Measurements from ENCODE around the gene DOCK6. TPM values are rescaled to one million over a fixed set of nuclear protein-coding genes. Genes with fewer than 3 reads are reported as not detected.

DOCK6 gene
- total and polyA plus RNA-seq, 2 of the 13 experiments (the other 11 are each of a cell fraction or from before 2014, with no cell fraction given): 5.4 to 38.1 TPM

GRCh38 chr19:11293433-11294389 lies 31.4 kb upstream of the DOCK6 start (continued):
- 0 out of 2 replicates have a peak, but pooled peaks have one; percentile 32 for TF ChIP-seq ZNF713 (CRISPR knock-in tag; IDR thresholded peaks at IDR 0.05)
- 0 out of 2 replicates have a peak, but pooled peaks have one; percentile 39 for TF ChIP-seq GFI1 (CRISPR knock-in tag; IDR thresholded peaks at IDR 0.05; ENCODE audit: borderline replicate concordance)

- no TSS peak for BruUV-seq (replicated peaks)
- Histone ChIP-seq H3K9me3 (ENCODE audit: low read length) (no peaks in the 10 kb centered on the region), H2AFZ (ENCODE audit: low read length) (no peak overlapping the region), H3K4me3 (replicated peaks in 1 of 3; ENCODE audit: insufficient read depth in 1 of 3, low read depth in 2 of 3, low read length in 3 of 3) (no peak overlapping the region), H3K4me2 (ENCODE audit: low read depth, low read length) (no peak overlapping the region), H3K79me2 (ENCODE audit: insufficient read depth, low read length) (no peaks in the 10 kb centered on the region), H4K20me1 (ENCODE audit: insufficient read depth, low read length) (no peaks in the 10 kb centered on the region), H3K4me1 (ENCODE audit: insufficient read depth, low read length) (peaks cover 51% of the 10 kb centered on the region), H3K27ac (ENCODE audit: extremely low read length, insufficient read depth, low read length) (no peak overlapping the region), H3K9ac (ENCODE audit: insufficient read depth, low read depth, low read length) (no peak overlapping the region), H3K27me3 (ENCODE audit: control insufficient read depth in 1 of 2, insufficient read depth in 2 of 2, low read length in 2 of 2) (peaks cover 0 to 7% of the 10 kb centered on the region in 2 experiments; a peak in 1 of 5 replicates), H3K36me3 (replicated peaks in 1 of 2; ENCODE audit: control insufficient read depth in 1 of 2, insufficient read depth in 2 of 2, low read length in 2 of 2) (no peaks in the 10 kb centered on the region)
- no peak for TF ChIP-seq ZNF513 (CRISPR knock-in tag; conservative IDR thresholded peaks at IDR 0.05)
- peak; percentile 91 for TF ChIP-seq ATF7 (IDR thresholded peaks at IDR 0.05)
- no peak for TF ChIP-seq ATF7 (CRISPR knock-in tag; IDR thresholded peaks at IDR 0.05)
- TF ChIP-seq CREB1 (IDR thresholded peaks at IDR 0.05): peak; percentile 90
- no peak for TF ChIP-seq CREB1 (CRISPR knock-in tag; IDR thresholded peaks at IDR 0.05)
- WGBS (ENCODE audit: low lambda C conversion rate): 0% methylated on average over 1 of the region's 1 CpG
- ATAC-seq (no peak), FAIRE-seq (no peak), DNase-seq (ENCODE audit: low spot score) (no peak)
- POLR2A ChIA-PET: interaction anchor here (1.3 kb wide), 1 partner anchor 83 kb away, joined by 4 read pairs; the partner anchor contains the start of gene SWSAP1
- intact Hi-C loops (cut with micrococcal nuclease; ENCODE audit: unreplicated experiment) (loop anchor here (2.0 to 10.0 kb wide), 2 partner anchors 89 to 153 kb away; no protein-coding TSS in a partner anchor), in situ Hi-C loops (cut with HindIII; ENCODE audit: extremely low pct_ligation_motif_present, low pct_unique_long_range_greater_than_20kb) (no loop called here)
- CTCF ChIA-PET (ENCODE audit: low intra/inter-chr PET ratio, low total read pairs): no interaction called here
Observed at GRCh38 chr19:11291991-11292390, 29.7 kb upstream of the DOCK6 start.

Measured in HepG2 (cell line).